Neuronal stem cell (in vitro differentiated cells): ENCODE results near the gene LSM12.
"Not testable (repeated sequence)": the region's sequence is repeated elsewhere in the genome, so short reads cannot be mapped to it uniquely, and the experiment has no call there.

Source experiments
- DNase-seq: peaks from one replicate; pipeline ENCODE4 v3.0.0-alpha.2; 2013; ENCODE audit warnings: low spot score
- H2AFZ ChIP-seq: one replicate; pipeline ENCODE4 v1.6.1; 2013; ENCODE audit warnings: mild to moderate bottlenecking, low read length, inconsistent platforms
- H2AK5ac ChIP-seq: 2 replicates; pipeline ENCODE4 v1.6.1; 2013; ENCODE audit warnings: low read depth, mild to moderate bottlenecking, inconsistent platforms, low read length, moderate library complexity, mixed read lengths
- H2BK120ac ChIP-seq: 2 replicates; pipeline ENCODE4 v1.6.1; 2013; ENCODE audit warnings: low read depth, mild to moderate bottlenecking, inconsistent platforms, low read length, moderate library complexity, mixed read lengths
- H2BK12ac ChIP-seq: one replicate; pipeline ENCODE4 v1.6.1; 2013; ENCODE audit warnings: low read length, inconsistent platforms
- H2BK15ac ChIP-seq: 2 replicates; pipeline ENCODE4 v1.6.1; 2013; ENCODE audit warnings: mild to moderate bottlenecking, low read length, inconsistent platforms, mixed read lengths
- H2BK5ac ChIP-seq: one replicate; pipeline ENCODE4 v1.6.1; 2013; ENCODE audit warnings: inconsistent platforms, mild to moderate bottlenecking, low read length, moderate library complexity
- H3K14ac ChIP-seq: one replicate; pipeline ENCODE4 v1.6.1; 2013; ENCODE audit warnings: low read length, inconsistent platforms
- H3K18ac ChIP-seq: 2 replicates; pipeline ENCODE4 v1.6.1; 2013; ENCODE audit warnings: low read length, inconsistent platforms
- H3K23ac ChIP-seq: 2 replicates; pipeline ENCODE4 v1.6.1; 2013; ENCODE audit warnings: low read depth, mild to moderate bottlenecking, mixed read lengths, low read length, inconsistent platforms; ENCODE audit not compliant: poor library complexity
- H3K27ac ChIP-seq: replicated peaks from 3 replicates; pipeline ENCODE4 v1.5.1; 2013; ENCODE audit warnings: low read length, inconsistent platforms
- H3K27me3 ChIP-seq, 3 experiments: 2 replicates each; pipeline ENCODE4 v1.6.1; 2013; ENCODE audit warnings: low read length in 3 of 3, mild to moderate bottlenecking in 2 of 3, inconsistent platforms in 1 of 3, low read depth in 1 of 3, mixed read lengths in 1 of 3, moderate library complexity in 1 of 3; ENCODE audit not compliant: control insufficient read depth in 3 of 3, insufficient read depth in 3 of 3
- H3K36me3 ChIP-seq, 2 donors: replicated peaks in 1 of 2; 2 replicates each; pipeline ENCODE4 v1.6.1; 2013; ENCODE audit warnings: low read length in 2 of 2; ENCODE audit not compliant: control insufficient read depth in 2 of 2, insufficient read depth in 2 of 2
- H3K4ac ChIP-seq: 2 replicates; pipeline ENCODE4 v1.6.1; 2013; ENCODE audit warnings: inconsistent platforms, mild to moderate bottlenecking, low read length, moderate library complexity
- H3K4me1 ChIP-seq, 2 donors: 1 replicate in 1 of 2; 2 replicates in 1 of 2; pipeline ENCODE4 v1.6.1; 2013; ENCODE audit warnings: low read length in 2 of 2, low read depth in 1 of 2; ENCODE audit not compliant: control insufficient read depth in 2 of 2, insufficient read depth in 1 of 2
- H3K4me2 ChIP-seq: one replicate; pipeline ENCODE4 v1.6.1; 2013; ENCODE audit warnings: mild to moderate bottlenecking, low read length, inconsistent platforms; ENCODE audit not compliant: insufficient read depth, poor library complexity, severe bottlenecking
- H3K4me3 ChIP-seq, 2 donors: 2 replicates each; pipeline ENCODE4 v1.5.1; 2013; ENCODE audit warnings: low read length in 2 of 2, mild to moderate bottlenecking in 2 of 2, inconsistent platforms in 1 of 2, moderate library complexity in 1 of 2
- H3K79me1 ChIP-seq: one replicate; pipeline ENCODE4 v1.6.1; 2013; ENCODE audit warnings: low read depth, mild to moderate bottlenecking, inconsistent platforms, low read length, moderate library complexity
- H3K9ac ChIP-seq: one replicate; pipeline ENCODE4 v1.6.1; 2013; ENCODE audit warnings: mild to moderate bottlenecking, low read depth, low read length, inconsistent platforms; ENCODE audit not compliant: poor library complexity
- H3K9me3 ChIP-seq, 2 donors: replicated peaks in 1 of 2; 2 replicates each; pipeline versions ENCODE3 to v1.6.1; 2013; ENCODE audit warnings: low read length in 2 of 2, mild to moderate bottlenecking in 2 of 2, inconsistent platforms in 1 of 2, low read depth in 1 of 2, mixed read lengths in 1 of 2, moderate library complexity in 1 of 2; ENCODE audit not compliant: control insufficient read depth in 2 of 2, insufficient read depth in 1 of 2
- H4K8ac ChIP-seq: one replicate; pipeline ENCODE4 v1.6.1; 2013; ENCODE audit warnings: low read depth, mild to moderate bottlenecking, inconsistent platforms, low read length, moderate library complexity
- H4K91ac ChIP-seq: one replicate; pipeline ENCODE4 v1.6.1; 2013; ENCODE audit warnings: low read length, low read depth, mild to moderate bottlenecking, inconsistent platforms; ENCODE audit not compliant: poor library complexity
- WGBS, 2 donors: extraction: QIAGEN DNeasy Blood & Tissue Kit; methylation state at CpG; one replicate each; pipeline ENCODE4 v1.1.7; 2013; ENCODE audit warnings: missing lambda C conversion rate in 2 of 2, mixed read lengths in 1 of 2; ENCODE audit not compliant: insufficient read length in 2 of 2, insufficient replicate concordance in 1 of 2; ENCODE audit errors: extremely low coverage in 2 of 2; 5-methylcytosine and 5-hydroxymethylcytosine counted together

LSM12 gene

GRCh38 chr17:44053125-44053872 lies 13.2 kb downstream of the LSM12 start:
- no CpG with 5 or more reads among the region's 3 CpGs for WGBS, 2 donors
- Histone ChIP-seq H2AK5ac (no peak overlapping the region), H3K9me3 (no peaks in the 10 kb centered on the region), H3K79me1 (peaks cover 3% of the 10 kb centered on the region), H2BK5ac (no peak overlapping the region), H3K27ac (no peak overlapping the region), H3K4me3 (no peak overlapping the region), H3K4me1 (no peaks in the 10 kb centered on the region), H3K18ac (no peak overlapping the region), H3K4ac (no peak overlapping the region), H3K27me3 (no peaks in the 10 kb centered on the region), H3K36me3 (peaks cover 40 to 91% of the 10 kb centered on the region in 2 donors), H2AFZ (no peak overlapping the region), H3K4me2 (no peak overlapping the region), H4K8ac (no peak overlapping the region), H2BK120ac (no peak overlapping the region), H4K91ac (no peak overlapping the region), H3K14ac (no peak overlapping the region), H3K23ac (no peak overlapping the region), H2BK15ac (no peak overlapping the region), H3K9ac (no peak overlapping the region), H2BK12ac (no peak overlapping the region)
- no peak for DNase-seq

- H2AK5ac ChIP-seq = no peak overlapping the region
- H2BK5ac ChIP-seq = no peak overlapping the region
- no peaks in the 10 kb centered on the region for H3K4me1 ChIP-seq
- H3K14ac ChIP-seq = no peak overlapping the region
- no peak overlapping the region for H2AFZ ChIP-seq
- no peak overlapping the region for H3K4me2 ChIP-seq
- H3K4ac ChIP-seq = no peak overlapping the region
- H2BK120ac ChIP-seq = no peak overlapping the region
- no peaks in the 10 kb centered on the region for H3K9me3 ChIP-seq
- H3K79me1 ChIP-seq = peaks cover 5% of the 10 kb centered on the region
- no peak overlapping the region for H3K9ac ChIP-seq
- no peak overlapping the region for H3K23ac ChIP-seq
- H3K27me3 ChIP-seq = no peaks in the 10 kb centered on the region
- H3K18ac ChIP-seq = no peak overlapping the region
- peaks cover 36 to 80% of the 10 kb centered on the region in 2 donors for H3K36me3 ChIP-seq
- H2BK12ac ChIP-seq = no peak overlapping the region
- no CpG with 5 or more reads among the region's 9 CpGs for WGBS, 2 donors
- H4K91ac ChIP-seq = no peak overlapping the region
- H3K4me3 ChIP-seq = no peak overlapping the region
- H3K27ac ChIP-seq = no peak overlapping the region
- H4K8ac ChIP-seq = no peak overlapping the region
- H2BK15ac ChIP-seq = no peak overlapping the region
- DNase-seq = no peak
These were observed 17.0 kb downstream of the LSM12 start for GRCh38 chr17:44049294-44050060.

GRCh38 chr17:44046893-44047292 lies 19.6 kb downstream of the LSM12 start:
- not testable (repeated sequence) for H4K8ac ChIP-seq, H3K14ac ChIP-seq, H2AFZ ChIP-seq, H3K23ac ChIP-seq, H3K4me3 ChIP-seq, H2BK12ac ChIP-seq, H3K9me3 ChIP-seq, H3K4me2 ChIP-seq, H3K79me1 ChIP-seq, H3K4ac ChIP-seq, H2BK15ac ChIP-seq, H2BK5ac ChIP-seq, H3K27me3 ChIP-seq, H2AK5ac ChIP-seq, H3K18ac ChIP-seq, H4K91ac ChIP-seq, DNase-seq, H3K9ac ChIP-seq, H3K4me1 ChIP-seq, H2BK120ac ChIP-seq, H3K27ac ChIP-seq
- H3K36me3 ChIP-seq = peaks cover 22 to 65% of the 10 kb centered on the region in 2 donors
- no CpG with 5 or more reads among the region's 7 CpGs for WGBS, 2 donors

- no peaks in the 10 kb centered on the region for H3K9me3 ChIP-seq
- no peak overlapping the region for H2BK5ac ChIP-seq
- no peak overlapping the region for H2AK5ac ChIP-seq
- no peak overlapping the region for H3K9ac ChIP-seq
- no peak overlapping the region for H4K8ac ChIP-seq
- H3K14ac ChIP-seq = no peak overlapping the region
- H3K27me3 ChIP-seq = no peaks in the 10 kb centered on the region
- H2AFZ ChIP-seq = no peak overlapping the region
- H3K27ac ChIP-seq = no peak overlapping the region
- no peak overlapping the region for H2BK120ac ChIP-seq
- no peak for DNase-seq
- WGBS, 2 donors = no CpG with 5 or more reads among the region's 4 CpGs
- H3K4ac ChIP-seq = no peak overlapping the region
- H2BK15ac ChIP-seq = no peak overlapping the region
- no peaks in the 10 kb centered on the region for H3K4me1 ChIP-seq
- H3K4me2 ChIP-seq = no peak overlapping the region
- no peak overlapping the region for H3K23ac ChIP-seq
- H4K91ac ChIP-seq = no peak overlapping the region
- no peak overlapping the region for H3K4me3 ChIP-seq
- H3K18ac ChIP-seq = no peak overlapping the region
- no peak overlapping the region for H2BK12ac ChIP-seq
- H3K36me3 ChIP-seq = peaks cover 16 to 53% of the 10 kb centered on the region in 2 donors
- H3K79me1 ChIP-seq = peaks cover 6% of the 10 kb centered on the region
These were observed 21.0 kb downstream of the LSM12 start for GRCh38 chr17:44045486-44045885.
